Measurements from ENCODE around the gene NAB2.

NAB2 gene

GRCh38 chr12:57101892-57102695 is 13.2 kb downstream of the NAB2 start:
- TF ChIP-seq, protein P1, sequence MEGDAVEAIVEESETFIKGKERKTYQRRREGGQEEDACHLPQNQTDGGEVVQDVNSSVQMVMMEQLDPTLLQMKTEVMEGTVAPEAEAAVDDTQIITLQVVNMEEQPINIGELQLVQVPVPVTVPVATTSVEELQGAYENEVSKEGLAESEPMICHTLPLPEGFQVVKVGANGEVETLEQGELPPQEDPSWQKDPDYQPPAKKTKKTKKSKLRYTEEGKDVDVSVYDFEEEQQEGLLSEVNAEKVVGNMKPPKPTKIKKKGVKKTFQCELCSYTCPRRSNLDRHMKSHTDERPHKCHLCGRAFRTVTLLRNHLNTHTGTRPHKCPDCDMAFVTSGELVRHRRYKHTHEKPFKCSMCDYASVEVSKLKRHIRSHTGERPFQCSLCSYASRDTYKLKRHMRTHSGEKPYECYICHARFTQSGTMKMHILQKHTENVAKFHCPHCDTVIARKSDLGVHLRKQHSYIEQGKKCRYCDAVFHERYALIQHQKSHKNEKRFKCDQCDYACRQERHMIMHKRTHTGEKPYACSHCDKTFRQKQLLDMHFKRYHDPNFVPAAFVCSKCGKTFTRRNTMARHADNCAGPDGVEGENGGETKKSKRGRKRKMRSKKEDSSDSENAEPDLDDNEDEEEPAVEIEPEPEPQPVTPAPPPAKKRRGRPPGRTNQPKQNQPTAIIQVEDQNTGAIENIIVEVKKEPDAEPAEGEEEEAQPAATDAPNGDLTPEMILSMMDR (IDR thresholded peaks at IDR 0.05; ENCODE audit: control extremely low read depth, extremely low read depth, low read depth, missing control alignments), result no peak
- peak; percentile 4 for DNase-seq (ENCODE audit: extremely low spot score)
- CTCF ChIA-PET, result interaction anchor here (0.7 to 16.3 kb wide), 5 partner anchors 6 to 39 kb away, joined by 3 to 213 read pairs (median 4); partner anchors contain the start of genes NAB2 and STAT6
- POLR2A ChIA-PET, result interaction anchor here (0.6 to 3.1 kb wide), 2 partner anchors 8 to 46 kb away, joined by 4 to 12 read pairs; no protein-coding TSS in a partner anchor

- POLR2A ChIA-PET, result interaction anchor here (3.1 kb wide), 1 partner anchor 10 kb away, joined by 12 read pairs; no protein-coding TSS in a partner anchor
- TF ChIP-seq, protein P1 (IDR thresholded peaks at IDR 0.05; ENCODE audit: control extremely low read depth, extremely low read depth, low read depth, missing control alignments), result no peak
- CTCF ChIA-PET, result interaction anchor here (1.0 to 11.7 kb wide), 6 partner anchors 10 to 44 kb away, joined by 3 to 224 read pairs (median 4); partner anchors contain the start of gene NAB2
- no peak for DNase-seq (ENCODE audit: extremely low spot score)
Measured at GRCh38 chr12:57103856-57104255, 14.9 kb downstream of the NAB2 start.

GRCh38 chr12:57104292-57104910 is 15.5 kb downstream of the NAB2 start:
- TF ChIP-seq, protein P1 (IDR thresholded peaks at IDR 0.05; ENCODE audit: control extremely low read depth, extremely low read depth, low read depth, missing control alignments), result no peak
- ChIA-PET POLR2A (interaction anchor here (3.1 kb wide), 1 partner anchor 11 kb away, joined by 12 read pairs; no protein-coding TSS in a partner anchor), CTCF (interaction anchor here (1.0 to 11.7 kb wide), 6 partner anchors 10 to 45 kb away, joined by 3 to 224 read pairs (median 4); partner anchors contain the start of gene NAB2)
- DNase-seq (ENCODE audit: extremely low spot score), result peak; percentile 9

DNA sequence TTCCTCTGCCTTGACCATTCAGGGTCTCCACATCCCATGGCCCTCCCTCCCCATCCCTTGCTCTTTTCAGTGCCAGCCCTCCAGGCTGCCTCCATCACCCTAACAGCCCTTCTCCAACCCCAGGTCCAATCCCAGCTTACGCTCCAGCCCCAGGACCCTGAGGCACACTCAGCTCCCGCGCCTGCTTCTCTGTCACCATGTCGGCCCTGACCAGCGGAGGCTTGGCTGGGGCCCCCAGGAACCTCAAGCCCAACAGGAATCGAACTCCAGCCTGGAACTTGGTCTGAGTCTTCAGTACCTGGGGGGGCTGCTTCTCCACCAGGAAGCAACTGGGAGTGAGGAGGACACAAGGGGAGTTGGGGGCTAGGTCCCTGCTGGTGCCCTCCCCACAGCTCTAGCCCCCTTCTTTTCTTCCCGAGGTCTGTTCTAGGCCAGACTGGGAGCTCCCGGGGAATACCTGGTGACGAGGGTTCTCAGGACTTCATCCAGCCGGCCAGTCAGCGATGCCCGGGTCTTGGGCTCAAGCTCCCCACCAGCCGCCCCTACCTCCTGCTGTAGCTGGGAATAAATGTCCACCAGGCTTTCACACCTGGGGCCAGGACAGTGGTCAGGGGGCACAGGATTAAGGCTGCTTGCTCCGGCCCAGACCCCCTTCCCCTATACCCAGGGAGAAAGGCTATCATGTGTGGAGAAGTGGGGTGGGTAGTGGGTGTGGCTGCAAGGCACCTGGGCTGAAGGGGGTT is 16.3 kb downstream of the NAB2 start:
- ChIA-PET POLR2A (interaction anchor here (3.1 kb wide), 1 partner anchor 11 kb away, joined by 12 read pairs; no protein-coding TSS in a partner anchor), CTCF (interaction anchor here (1.1 to 11.7 kb wide), 5 partner anchors 10 to 35 kb away, joined by 3 to 224 read pairs (median 5); partner anchors contain the start of gene NAB2)
- DNase-seq (ENCODE audit: extremely low spot score), result no peak
- TF ChIP-seq, protein P1 (IDR thresholded peaks at IDR 0.05; ENCODE audit: control extremely low read depth, extremely low read depth, low read depth, missing control alignments), result no peak

- ChIA-PET CTCF (interaction anchor here (1.0 to 11.7 kb wide), 5 partner anchors 9 to 81 kb away, joined by 3 to 224 read pairs (median 3); partner anchors contain the start of gene NAB2), POLR2A (no interaction called here)
- no peak for DNase-seq (ENCODE audit: extremely low spot score)
- TF ChIP-seq, protein P1 (IDR thresholded peaks at IDR 0.05; ENCODE audit: control extremely low read depth, extremely low read depth, low read depth, missing control alignments), result no peak
Measured at GRCh38 chr12:57106021-57106708, 17.3 kb downstream of the NAB2 start.

Data from GM10248 (cell line).